ENCODE results near the gene GPR17. TPM values are rescaled to one million over a fixed set of nuclear protein-coding genes. Genes with fewer than 3 reads are reported as not detected.

Gene GPR17
- total RNA-seq, 1 donor from 2014 or later, result not detected

- DNase-seq (ENCODE audit: low read depth), result no peak
Measured at GRCh38 chr2:127629637-127630036, 16.3 kb upstream of the GPR17 start.

GRCh38 chr2:127630096-127630863 lies 15.7 kb upstream of the GPR17 start:
- no peak for DNase-seq (ENCODE audit: low read depth)

- no peak for DNase-seq (ENCODE audit: low read depth)
Measured at GRCh38 chr2:127630864-127631540, 15.0 kb upstream of the GPR17 start.

GRCh38 chr2:127631541-127631996 lies 14.4 kb upstream of the GPR17 start:
- no peak for DNase-seq (ENCODE audit: low read depth)

- DNase-seq (ENCODE audit: low read depth), result no peak
Measured at GRCh38 chr2:127631997-127632581, 13.9 kb upstream of the GPR17 start.

- no peak for DNase-seq (ENCODE audit: low read depth)
Measured at GRCh38 chr2:127632592-127633489, 13.1 kb upstream of the GPR17 start.

- no peak for DNase-seq (ENCODE audit: low read depth)
Measured at GRCh38 chr2:127633556-127634065, 12.3 kb upstream of the GPR17 start.

GRCh38 chr2:127634066-127634617 lies 11.8 kb upstream of the GPR17 start:
- no peak for DNase-seq (ENCODE audit: low read depth)

GRCh38 chr2:127634626-127635379 lies 11.2 kb upstream of the GPR17 start:
- DNase-seq (ENCODE audit: low read depth), result no peak

GRCh38 chr2:127635380-127636237 lies 10.3 kb upstream of the GPR17 start:
- no peak for DNase-seq (ENCODE audit: low read depth)

- no peak for DNase-seq (ENCODE audit: low read depth)
Measured at GRCh38 chr2:127636248-127637235, 9.4 kb upstream of the GPR17 start.

- no peak for DNase-seq (ENCODE audit: low read depth)
Measured at GRCh38 chr2:127637236-127637630, 8.7 kb upstream of the GPR17 start.

- DNase-seq (ENCODE audit: low read depth), result peak; percentile 64
Measured at GRCh38 chr2:127637725-127638252, 8.2 kb upstream of the GPR17 start.

GRCh38 chr2:127638361-127639110 lies 7.4 kb upstream of the GPR17 start:
- no peak for DNase-seq (ENCODE audit: low read depth)

GRCh38 chr2:127639111-127639474 lies 6.9 kb upstream of the GPR17 start:
- no peak for DNase-seq (ENCODE audit: low read depth)

GRCh38 chr2:127640082-127641072 lies 5.6 kb upstream of the GPR17 start:
- DNase-seq (ENCODE audit: low read depth), result no peak
